ENCODE measurements around the gene ANKS3.

ANKS3 gene

DNA sequence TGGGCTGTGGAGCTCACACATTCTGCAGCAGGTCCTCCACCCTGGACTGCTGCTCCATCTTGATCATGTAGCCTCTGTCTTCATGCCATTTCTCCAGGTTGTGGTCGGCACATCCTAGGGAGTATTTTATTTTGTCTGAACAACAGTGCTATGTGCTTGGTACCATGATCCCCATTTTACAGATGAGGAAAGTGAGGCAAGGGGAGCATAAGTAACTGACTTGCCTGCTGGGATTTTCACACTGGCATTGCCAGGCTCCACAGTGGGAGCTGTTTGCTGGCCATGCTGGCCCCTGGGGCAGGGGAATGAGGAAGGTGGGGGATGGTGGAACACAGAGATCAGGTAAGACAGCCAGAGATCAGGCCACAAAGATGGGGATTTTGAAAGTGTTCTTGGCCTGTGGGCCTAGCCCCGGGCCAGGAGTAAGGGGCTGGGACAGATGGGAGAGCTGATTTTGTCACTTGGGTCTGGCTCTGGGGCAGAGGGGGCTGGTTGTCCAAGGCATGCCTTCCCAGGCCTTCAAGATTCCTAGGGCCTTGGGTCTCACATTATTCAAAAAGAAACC lies 42.2 kb upstream of the ANKS3 start:
- ChIA-PET CTCF (no interaction called here), POLR2A (no interaction called here)

DNA sequence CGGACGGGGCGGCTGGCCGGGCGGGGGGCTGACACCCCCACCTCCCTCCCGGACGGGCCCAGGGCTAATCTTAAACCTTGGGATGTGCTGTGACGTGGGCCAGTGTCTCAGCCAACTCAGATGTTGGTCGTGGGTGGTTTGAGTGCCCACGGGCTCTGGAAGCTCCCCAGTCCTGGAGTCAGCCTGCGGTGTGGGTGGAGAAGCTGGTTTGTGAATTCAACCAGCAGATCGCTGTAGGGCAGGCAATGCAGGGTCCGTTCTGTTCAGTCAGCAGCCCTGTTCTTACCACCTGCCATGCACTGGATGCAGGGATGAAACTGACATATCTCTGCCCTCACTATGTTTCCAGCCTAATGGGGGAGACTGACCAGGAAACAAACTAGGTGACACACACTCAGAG lies 40.9 kb upstream of the ANKS3 start:
- POLR2A ChIA-PET: no interaction called here
- TF ChIP-seq EGR2 (tag by site-specific recombination; IDR thresholded peaks at IDR 0.05; ENCODE audit: low read depth) (peak; percentile 85), ZNF670 (tag by site-specific recombination; IDR thresholded peaks at IDR 0.05; ENCODE audit: low read depth) (no peak), TCF7L2 (IDR thresholded peaks at IDR 0.05; ENCODE audit: borderline replicate concordance, low read depth, low read length) (no peak), ZFHX2 (tag by site-specific recombination; conservative IDR thresholded peaks at IDR 0.05) (peak; percentile 89)
- no peaks in the 10 kb centered on the region for H3K9me3 ChIP-seq (ENCODE audit: control insufficient read depth, insufficient read depth, low read depth, low read length)
- no peaks in the 10 kb centered on the region; the same call in 1 of the 2 replicates for H3K4me1 ChIP-seq (ENCODE audit: control insufficient read depth, insufficient read depth, low read length)
- CTCF ChIA-PET: no interaction called here
- H3K27ac ChIP-seq (ENCODE audit: extremely low read depth, low read depth, low read length): no peak overlapping the region
- H3K36me3 ChIP-seq (ENCODE audit: control insufficient read depth in 2 of 2, insufficient read depth in 1 of 2, low read length in 2 of 2): no peaks in the 10 kb centered on the region
- H3K4me3 ChIP-seq (ENCODE audit: low read depth, low read length): no peak overlapping the region

More for the DNA sequence above, 42.2 kb upstream of the ANKS3 start:
- H3K36me3 ChIP-seq (ENCODE audit: control insufficient read depth in 2 of 2, insufficient read depth in 1 of 2, low read length in 2 of 2): no peaks in the 10 kb centered on the region
- H3K9me3 ChIP-seq (ENCODE audit: control insufficient read depth, insufficient read depth, low read depth, low read length): no peaks in the 10 kb centered on the region
- peaks cover 2% of the 10 kb centered on the region; the same call in 1 of the 2 replicates for H3K4me1 ChIP-seq (ENCODE audit: control insufficient read depth, insufficient read depth, low read length)
- H3K4me3 ChIP-seq (ENCODE audit: low read depth, low read length): no peak overlapping the region
- H3K27ac ChIP-seq (ENCODE audit: extremely low read depth, low read depth, low read length): no peak overlapping the region
- TF ChIP-seq HOXA7 (CRISPR knock-in tag; IDR thresholded peaks at IDR 0.05; ENCODE audit: borderline replicate concordance): no peak
- TF ChIP-seq ZNF791 (tag by site-specific recombination; IDR thresholded peaks at IDR 0.05): no peak
- TF ChIP-seq ZNF10 (tag by site-specific recombination; IDR thresholded peaks at IDR 0.05): no peak
- no peak for TF ChIP-seq SCRT2 (tag by site-specific recombination; IDR thresholded peaks at IDR 0.05)
- TF ChIP-seq ZNF610 (tag by site-specific recombination; IDR thresholded peaks at IDR 0.05; ENCODE audit: borderline replicate concordance): no peak
- TF ChIP-seq SETDB1 (IDR thresholded peaks at IDR 0.05; ENCODE audit: insufficient read length, low read length): no peak
- TF ChIP-seq ZNF423 (tag by site-specific recombination; IDR thresholded peaks at IDR 0.05): no peak
- TF ChIP-seq ZNF701 (tag by site-specific recombination; IDR thresholded peaks at IDR 0.05): no peak
- TF ChIP-seq ZBTB11 (tag by site-specific recombination; conservative IDR thresholded peaks at IDR 0.05; ENCODE audit: low read depth): no peak
- TF ChIP-seq, protein P1, sequence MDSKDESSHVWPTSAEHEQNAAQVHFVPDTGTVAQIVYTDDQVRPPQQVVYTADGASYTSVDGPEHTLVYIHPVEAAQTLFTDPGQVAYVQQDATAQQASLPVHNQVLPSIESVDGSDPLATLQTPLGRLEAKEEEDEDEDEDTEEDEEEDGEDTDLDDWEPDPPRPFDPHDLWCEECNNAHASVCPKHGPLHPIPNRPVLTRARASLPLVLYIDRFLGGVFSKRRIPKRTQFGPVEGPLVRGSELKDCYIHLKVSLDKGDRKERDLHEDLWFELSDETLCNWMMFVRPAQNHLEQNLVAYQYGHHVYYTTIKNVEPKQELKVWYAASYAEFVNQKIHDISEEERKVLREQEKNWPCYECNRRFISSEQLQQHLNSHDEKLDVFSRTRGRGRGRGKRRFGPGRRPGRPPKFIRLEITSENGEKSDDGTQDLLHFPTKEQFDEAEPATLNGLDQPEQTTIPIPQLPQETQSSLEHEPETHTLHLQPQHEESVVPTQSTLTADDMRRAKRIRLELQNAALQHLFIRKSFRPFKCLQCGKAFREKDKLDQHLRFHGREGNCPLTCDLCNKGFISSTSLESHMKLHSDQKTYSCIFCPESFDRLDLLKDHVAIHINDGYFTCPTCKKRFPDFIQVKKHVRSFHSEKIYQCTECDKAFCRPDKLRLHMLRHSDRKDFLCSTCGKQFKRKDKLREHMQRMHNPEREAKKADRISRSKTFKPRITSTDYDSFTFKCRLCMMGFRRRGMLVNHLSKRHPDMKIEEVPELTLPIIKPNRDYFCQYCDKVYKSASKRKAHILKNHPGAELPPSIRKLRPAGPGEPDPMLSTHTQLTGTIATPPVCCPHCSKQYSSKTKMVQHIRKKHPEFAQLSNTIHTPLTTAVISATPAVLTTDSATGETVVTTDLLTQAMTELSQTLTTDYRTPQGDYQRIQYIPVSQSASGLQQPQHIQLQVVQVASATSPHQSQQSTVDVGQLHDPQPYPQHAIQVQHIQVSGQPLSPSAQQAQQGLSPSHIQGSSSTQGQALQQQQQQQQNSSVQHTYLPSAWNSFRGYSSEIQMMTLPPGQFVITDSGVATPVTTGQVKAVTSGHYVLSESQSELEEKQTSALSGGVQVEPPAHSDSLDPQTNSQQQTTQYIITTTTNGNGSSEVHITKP (tag by site-specific recombination; IDR thresholded peaks at IDR 0.05): no peak

DNA sequence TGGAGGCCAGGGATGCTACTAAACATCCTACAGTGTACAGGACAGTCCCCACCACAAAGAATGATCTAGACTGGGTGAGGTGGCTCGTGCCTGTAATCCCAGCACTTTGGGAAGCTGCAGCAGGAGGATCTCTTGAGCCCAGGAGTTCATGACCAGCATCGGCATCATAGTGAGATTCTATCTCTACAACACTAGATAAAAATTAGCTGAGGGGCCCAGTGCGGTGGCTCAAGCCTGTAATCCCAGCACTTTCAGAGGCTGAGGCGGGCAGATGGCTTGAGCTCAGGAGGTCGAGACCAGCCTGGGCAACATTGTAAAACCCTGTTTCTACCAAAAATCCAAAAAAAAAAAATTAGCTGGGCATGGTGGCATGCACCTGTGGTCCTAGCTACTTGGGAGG lies 38.3 kb upstream of the ANKS3 start:
- H3K4me1 ChIP-seq (ENCODE audit: control insufficient read depth, insufficient read depth, low read length): no peaks in the 10 kb centered on the region
- H3K4me3 ChIP-seq (ENCODE audit: low read depth, low read length): no peak overlapping the region
- ChIA-PET CTCF (interaction anchor here (0.6 kb wide), 1 partner anchor 30 kb away, joined by 3 read pairs; no protein-coding TSS in a partner anchor), POLR2A (interaction anchor here (0.7 kb wide), 1 partner anchor 165 kb away, joined by 5 read pairs; the partner anchor contains the start of gene PPL)
- H3K9me3 ChIP-seq (ENCODE audit: control insufficient read depth, insufficient read depth, low read depth, low read length): no peaks in the 10 kb centered on the region
- H3K36me3 ChIP-seq (ENCODE audit: control insufficient read depth in 2 of 2, insufficient read depth in 1 of 2, low read length in 2 of 2): no peaks in the 10 kb centered on the region
- H3K27ac ChIP-seq (ENCODE audit: extremely low read depth, low read depth, low read length): no peak overlapping the region
- no peak for TF ChIP-seq ZNF585B (tag by site-specific recombination; IDR thresholded peaks at IDR 0.05)
- TF ChIP-seq ZBTB26 (tag by site-specific recombination; optimal IDR thresholded peaks at IDR 0.05): no peak
- no peak for TF ChIP-seq ZNF341 (tag by site-specific recombination; IDR thresholded peaks at IDR 0.05; ENCODE audit: low read depth)
- TF ChIP-seq MZF1 (tag by site-specific recombination; IDR thresholded peaks at IDR 0.05; ENCODE audit: borderline replicate concordance): no peak
- no peak for TF ChIP-seq MYNN (tag by site-specific recombination; IDR thresholded peaks at IDR 0.05; ENCODE audit: borderline replicate concordance)
- no peak for TF ChIP-seq ZNF426 (tag by site-specific recombination; IDR thresholded peaks at IDR 0.05)
- no peak for TF ChIP-seq ZNF624 (tag by site-specific recombination; IDR thresholded peaks at IDR 0.05)
- TF ChIP-seq ZNF184 (tag by site-specific recombination; IDR thresholded peaks at IDR 0.05): no peak
- TF ChIP-seq ZSCAN23 (tag by site-specific recombination; IDR thresholded peaks at IDR 0.05): no peak
